Measurements from ENCODE around the gene CARMIL1. TPM values are rescaled to one million over a fixed set of nuclear protein-coding genes. Genes with fewer than 3 reads are reported as not detected.

CARMIL1 gene
- total RNA-seq, 1 experiment from 2014 or later, result 23.6 TPM

DNA sequence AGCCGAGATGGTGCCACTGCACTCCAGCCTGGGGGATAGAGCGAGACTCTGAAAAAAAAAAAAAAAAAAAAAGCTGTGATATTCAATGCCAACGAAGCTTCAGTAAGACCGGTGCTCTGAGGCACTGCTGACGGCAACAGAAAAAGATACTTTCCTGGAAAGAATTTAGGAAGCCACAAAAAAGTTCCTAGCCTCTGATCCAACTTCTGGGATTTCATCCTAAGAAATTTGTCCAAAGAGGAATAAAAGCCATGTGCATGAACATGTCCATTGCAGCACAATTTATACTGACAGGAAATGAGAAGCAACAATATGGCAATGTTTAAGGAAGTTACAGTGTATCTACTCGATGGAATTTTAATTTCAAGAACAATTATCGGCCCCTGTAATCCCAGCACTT lies 24.5 kb upstream of the CARMIL1 start:
- Histone ChIP-seq H4K91ac (ENCODE audit: insufficient read length, low read depth, low read length) (no peak overlapping the region), H2AK5ac (ENCODE audit: insufficient read length, low read length) (no peak overlapping the region), H4K8ac (replicated peaks; ENCODE audit: insufficient read length, low read depth, low read length) (no peak overlapping the region), H3K9ac (ENCODE audit: extremely low read depth, insufficient read length, low read length) (no peak overlapping the region), H3T11ph (ENCODE audit: low read length) (no peak overlapping the region), H2BK20ac (ENCODE audit: low read depth, low read length, poor library complexity, severe bottlenecking) (no peak overlapping the region), H4K5ac (ENCODE audit: insufficient read length, low read depth, low read length) (no peak overlapping the region), H3K4me1 (ENCODE audit: insufficient read depth, low read length) (no peaks in the 10 kb centered on the region), H3K27ac (ENCODE audit: insufficient read length, low read depth, low read length) (no peak overlapping the region), H3K4me2 (ENCODE audit: insufficient read depth, insufficient read length, low read length) (no peak overlapping the region), H2AFZ (ENCODE audit: low read length) (no peak overlapping the region), H3K4ac (ENCODE audit: low read depth, low read length) (no peak overlapping the region), H3K9me3 (ENCODE audit: control insufficient read depth, low read depth, low read length) (no peaks in the 10 kb centered on the region), H3K79me1 (ENCODE audit: insufficient read depth, low read depth, low read length, poor library complexity, severe bottlenecking) (no peaks in the 10 kb centered on the region), H3K14ac (ENCODE audit: insufficient read depth, low read length) (no peak overlapping the region), H4K20me1 (ENCODE audit: control insufficient read depth, insufficient read depth, insufficient read length) (no peaks in the 10 kb centered on the region), H2BK120ac (ENCODE audit: low read depth, low read length, poor library complexity, severe bottlenecking) (no peak overlapping the region), H3K23me2 (ENCODE audit: insufficient read length, low read depth, low read length, poor library complexity, severe bottlenecking) (no peaks in the 10 kb centered on the region), H3K18ac (ENCODE audit: insufficient read length, low read depth, low read length) (no peak overlapping the region), H2BK12ac (ENCODE audit: insufficient read length, low read depth, low read length) (no peak overlapping the region), H3K79me2 (ENCODE audit: insufficient read depth, low read length) (no peaks in the 10 kb centered on the region), H2BK15ac (ENCODE audit: low read depth, low read length) (no peak overlapping the region), H3K23ac (ENCODE audit: insufficient read length, low read depth, low read length) (no peak overlapping the region), H3K56ac (ENCODE audit: insufficient read length, low read depth, low read length) (no peak overlapping the region), H2BK5ac (ENCODE audit: insufficient read length, low read length) (no peak overlapping the region), H3K27me3 (ENCODE audit: insufficient read depth, low read length) (no peaks in the 10 kb centered on the region)
- no peaks in the 10 kb centered on the region for H3K9me3 Mint-ChIP-seq
- TF ChIP-seq, protein P1, sequence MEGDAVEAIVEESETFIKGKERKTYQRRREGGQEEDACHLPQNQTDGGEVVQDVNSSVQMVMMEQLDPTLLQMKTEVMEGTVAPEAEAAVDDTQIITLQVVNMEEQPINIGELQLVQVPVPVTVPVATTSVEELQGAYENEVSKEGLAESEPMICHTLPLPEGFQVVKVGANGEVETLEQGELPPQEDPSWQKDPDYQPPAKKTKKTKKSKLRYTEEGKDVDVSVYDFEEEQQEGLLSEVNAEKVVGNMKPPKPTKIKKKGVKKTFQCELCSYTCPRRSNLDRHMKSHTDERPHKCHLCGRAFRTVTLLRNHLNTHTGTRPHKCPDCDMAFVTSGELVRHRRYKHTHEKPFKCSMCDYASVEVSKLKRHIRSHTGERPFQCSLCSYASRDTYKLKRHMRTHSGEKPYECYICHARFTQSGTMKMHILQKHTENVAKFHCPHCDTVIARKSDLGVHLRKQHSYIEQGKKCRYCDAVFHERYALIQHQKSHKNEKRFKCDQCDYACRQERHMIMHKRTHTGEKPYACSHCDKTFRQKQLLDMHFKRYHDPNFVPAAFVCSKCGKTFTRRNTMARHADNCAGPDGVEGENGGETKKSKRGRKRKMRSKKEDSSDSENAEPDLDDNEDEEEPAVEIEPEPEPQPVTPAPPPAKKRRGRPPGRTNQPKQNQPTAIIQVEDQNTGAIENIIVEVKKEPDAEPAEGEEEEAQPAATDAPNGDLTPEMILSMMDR (conservative IDR thresholded peaks at IDR 0.05), result no peak
- H3K4me3 Mint-ChIP-seq, result no peak overlapping the region
- WGBS (ENCODE audit: extremely low coverage, insufficient read length, low lambda C conversion rate), result no CpG with 5 or more reads among the region's 7 CpGs
- no peak for DNase-seq
- H3K27me3 Mint-ChIP-seq (ENCODE audit: low read depth), result no peaks in the 10 kb centered on the region
- no peaks in the 10 kb centered on the region for H3K36me3 Mint-ChIP-seq (ENCODE audit: insufficient read depth in 1 of 3, low read depth in 3 of 3)
- no peak overlapping the region for H3K27ac Mint-ChIP-seq
- H3K4me1 Mint-ChIP-seq, result no peaks in the 10 kb centered on the region

Measured in H9 (cell line).